CD1c-positive myeloid dendritic cell (primary cell): ENCODE measurements around the gene FGF12.

Experiments used
- DNase-seq: peaks from one replicate; pipeline ENCODE4 v3.0.0-alpha.2; 2016; ENCODE audit errors: extremely low spot score

FGF12 gene

GRCh38 chr3:192494174-192494573, 233.2 kb downstream of the FGF12 start:
- DNase-seq = no peak

- DNase-seq = no peak
Measured at GRCh38 chr3:192490720-192491119, 236.6 kb downstream of the FGF12 start.

GRCh38 chr3:192489579-192489978, 237.8 kb downstream of the FGF12 start:
- DNase-seq = no peak

- no peak for DNase-seq
Measured at GRCh38 chr3:192487033-192487432, 240.3 kb downstream of the FGF12 start.

GRCh38 chr3:192482809-192483208, 244.5 kb downstream of the FGF12 start:
- DNase-seq = no peak

GRCh38 chr3:192482391-192482790, 244.9 kb downstream of the FGF12 start:
- DNase-seq = no peak

- DNase-seq = no peak
Measured at GRCh38 chr3:192481638-192482037, 245.7 kb downstream of the FGF12 start.

GRCh38 chr3:192467230-192468140, 259.9 kb downstream of the FGF12 start:
- DNase-seq = peak; percentile 57

GRCh38 chr3:192449036-192449435, 278.3 kb downstream of the FGF12 start:
- DNase-seq = no peak

- no peak for DNase-seq
Measured at GRCh38 chr3:192445770-192446644, 281.3 kb downstream of the FGF12 start.

GRCh38 chr3:192444791-192445106, 282.6 kb downstream of the FGF12 start:
- DNase-seq = no peak

- DNase-seq = peak; percentile 69
Measured at GRCh38 chr3:192444096-192444790, 283.1 kb downstream of the FGF12 start.

GRCh38 chr3:192435241-192435640, 292.1 kb downstream of the FGF12 start:
- no peak for DNase-seq

GRCh38 chr3:192434186-192434585, 293.2 kb downstream of the FGF12 start:
- DNase-seq = no peak

- no peak for DNase-seq
Measured at GRCh38 chr3:192433704-192434103, 293.6 kb downstream of the FGF12 start.

- DNase-seq = no peak
Measured at GRCh38 chr3:192422997-192423342, 304.4 kb downstream of the FGF12 start.

- no peak for DNase-seq
Measured at GRCh38 chr3:192422321-192422996, 304.9 kb downstream of the FGF12 start.

- no peak for DNase-seq
Measured at GRCh38 chr3:192419312-192419711, 308.0 kb downstream of the FGF12 start.

- no peak for DNase-seq
Measured at GRCh38 chr3:192417559-192418055, 309.7 kb downstream of the FGF12 start.

GRCh38 chr3:192417017-192417416, 310.3 kb downstream of the FGF12 start:
- no peak for DNase-seq

GRCh38 chr3:192413461-192413860, 313.9 kb downstream of the FGF12 start:
- no peak for DNase-seq

- no peak for DNase-seq
Measured at GRCh38 chr3:192410684-192410960, 316.7 kb downstream of the FGF12 start.
